ENCODE measurements around the gene ARL14.

Gene ARL14

DNA sequence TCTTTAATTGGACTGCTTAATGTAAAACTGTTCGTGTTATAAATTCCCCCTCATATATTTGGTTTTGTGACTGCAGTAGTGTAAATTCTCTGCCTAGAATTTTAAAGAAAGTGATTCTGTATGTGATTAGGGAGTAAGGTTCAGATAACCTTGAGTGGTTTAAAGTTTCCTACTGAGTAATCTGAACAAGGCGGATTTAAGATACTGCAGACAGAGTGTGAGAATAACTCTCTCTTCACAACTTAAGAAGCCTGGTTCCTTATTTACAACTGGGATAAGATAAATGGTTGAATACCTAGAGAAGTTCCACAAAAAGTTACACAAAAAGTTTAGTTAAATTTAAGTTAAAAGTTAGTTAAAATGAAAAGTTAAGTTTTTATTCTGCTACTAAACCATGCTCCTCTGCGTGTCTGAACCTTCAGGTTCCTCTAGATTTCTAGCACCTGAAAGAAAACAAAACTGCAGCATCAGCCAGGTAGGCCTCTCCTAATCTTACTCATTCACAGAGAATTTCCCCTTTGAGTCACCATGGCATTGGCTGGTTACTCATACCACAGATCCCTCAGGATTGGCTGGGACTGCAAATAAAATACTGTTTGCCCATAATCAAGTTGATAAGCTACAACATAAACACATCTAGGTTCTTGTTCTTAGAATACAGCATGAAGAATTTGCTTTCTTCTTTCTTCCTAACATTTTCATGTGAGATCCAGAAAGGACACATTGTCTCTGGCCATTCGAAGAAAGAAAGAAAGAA is at the start of gene ARL14:
Gene ARL14 (plus strand): TSS at position 614 of the 757 bp plus-strand sequence. CDS start 187 bp downstream, outside the sequence.
- DNase-seq (ENCODE audit: low read depth in 2 of 2), result no peak

GRCh38 chr3:160629491-160629890 is 47.5 kb upstream of the ARL14 start:
- no peak for DNase-seq (ENCODE audit: low read depth in 2 of 2)

- no peak for DNase-seq (ENCODE audit: low read depth in 2 of 2)
These were observed 43.4 kb upstream of the ARL14 start for GRCh38 chr3:160633361-160634083.

DNA sequence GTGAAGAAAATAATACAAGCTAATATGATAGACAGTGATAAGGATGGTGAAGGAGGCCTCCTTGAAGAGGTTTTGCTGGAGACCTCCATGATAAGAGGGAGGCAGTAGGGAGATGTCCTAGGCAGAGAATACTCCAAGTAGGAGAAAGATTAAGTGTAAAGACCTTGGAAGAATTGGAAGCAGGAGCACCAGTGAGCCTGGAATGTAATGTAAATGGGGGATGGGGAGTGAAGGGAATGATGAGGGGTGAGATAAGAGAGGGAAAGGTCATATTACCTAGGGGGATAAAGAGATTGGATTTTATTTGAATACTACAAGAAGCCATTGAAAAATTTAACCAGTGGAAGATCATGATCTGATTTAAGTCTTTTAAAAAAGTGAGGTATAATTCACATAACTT is 41.7 kb upstream of the ARL14 start:
- DNase-seq (ENCODE audit: low read depth in 2 of 2), result no peak

DNA sequence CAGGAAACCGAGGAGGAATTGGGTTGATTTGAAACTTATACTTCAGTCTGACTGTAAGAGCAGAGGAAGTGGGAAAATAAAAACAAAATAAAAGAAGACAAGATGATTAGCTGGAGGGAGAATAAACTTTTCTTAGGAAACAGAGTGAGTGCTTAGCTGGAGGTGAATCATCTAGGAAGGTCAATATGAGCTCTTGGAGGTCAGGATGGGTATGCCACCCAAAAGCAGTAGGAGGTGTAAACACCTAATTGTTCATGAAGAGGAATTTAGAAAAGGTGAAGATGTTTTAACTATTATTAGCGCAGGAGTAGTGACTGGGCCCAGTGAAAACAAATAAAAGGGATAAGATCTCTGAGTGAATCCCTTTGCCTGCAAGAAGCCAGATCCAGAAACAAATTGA is 39.9 kb upstream of the ARL14 start:
- no peak for DNase-seq (ENCODE audit: low read depth in 2 of 2)

DNA sequence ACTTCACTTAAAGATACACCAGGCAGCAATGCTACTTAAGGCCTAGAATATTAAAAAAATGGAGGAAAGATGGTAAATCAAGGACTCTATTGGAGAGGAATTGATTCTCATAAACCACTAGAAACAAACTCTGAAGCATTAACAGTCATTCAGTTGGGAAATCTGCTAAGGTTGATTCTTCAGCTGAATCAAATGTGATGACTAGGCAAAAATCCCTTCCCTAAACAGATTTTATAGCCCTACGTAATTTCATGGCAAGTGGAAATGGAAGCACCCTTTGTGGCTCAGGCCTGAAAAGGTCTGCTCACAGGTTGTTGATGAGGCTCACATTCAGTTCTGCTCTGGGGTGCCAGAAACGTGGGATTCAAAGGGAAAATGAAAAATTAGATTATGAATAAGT is 38.8 kb upstream of the ARL14 start:
- DNase-seq (ENCODE audit: low read depth in 2 of 2), result no peak

GRCh38 chr3:160641665-160642309 is 35.2 kb upstream of the ARL14 start:
- no peak for DNase-seq (ENCODE audit: low read depth in 2 of 2)

GRCh38 chr3:160643994-160644393 is 33.0 kb upstream of the ARL14 start:
- DNase-seq (ENCODE audit: low read depth in 2 of 2), result no peak

- DNase-seq (ENCODE audit: low read depth in 2 of 2), result no peak
These were observed 32.5 kb upstream of the ARL14 start for GRCh38 chr3:160644491-160644890.

GRCh38 chr3:160648701-160649100 is 28.3 kb upstream of the ARL14 start:
- DNase-seq (ENCODE audit: low read depth in 2 of 2), result no peak

DNA sequence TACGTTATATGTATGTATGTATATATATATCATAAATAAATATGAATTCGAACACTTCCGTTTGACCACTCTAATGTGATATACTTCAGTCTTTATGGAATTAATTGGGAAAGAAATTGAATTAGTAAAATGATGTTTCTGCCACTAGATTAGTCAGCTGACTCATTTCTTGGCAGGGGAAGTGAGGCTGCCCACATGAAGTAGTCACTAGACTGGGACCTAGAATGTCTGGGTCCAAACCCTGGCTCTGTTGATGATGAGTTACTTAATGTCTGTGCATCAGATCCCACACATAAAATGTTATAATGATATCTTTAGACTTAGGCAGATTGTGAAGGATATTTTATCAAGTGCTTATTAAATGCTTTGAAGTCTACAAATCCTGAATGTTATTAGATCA is 27.4 kb upstream of the ARL14 start:
- no peak for DNase-seq (ENCODE audit: low read depth in 2 of 2)

GRCh38 chr3:160653512-160653911 is 23.4 kb upstream of the ARL14 start:
- no peak for DNase-seq (ENCODE audit: low read depth in 2 of 2)

GRCh38 chr3:160660902-160661301 is 16.1 kb upstream of the ARL14 start:
- no peak for DNase-seq (ENCODE audit: low read depth in 2 of 2)

GRCh38 chr3:160661660-160662059 is 15.3 kb upstream of the ARL14 start:
- no peak for DNase-seq (ENCODE audit: low read depth in 2 of 2)

GRCh38 chr3:160665231-160665630 is 11.7 kb upstream of the ARL14 start:
- no peak for DNase-seq (ENCODE audit: low read depth in 2 of 2)

DNA sequence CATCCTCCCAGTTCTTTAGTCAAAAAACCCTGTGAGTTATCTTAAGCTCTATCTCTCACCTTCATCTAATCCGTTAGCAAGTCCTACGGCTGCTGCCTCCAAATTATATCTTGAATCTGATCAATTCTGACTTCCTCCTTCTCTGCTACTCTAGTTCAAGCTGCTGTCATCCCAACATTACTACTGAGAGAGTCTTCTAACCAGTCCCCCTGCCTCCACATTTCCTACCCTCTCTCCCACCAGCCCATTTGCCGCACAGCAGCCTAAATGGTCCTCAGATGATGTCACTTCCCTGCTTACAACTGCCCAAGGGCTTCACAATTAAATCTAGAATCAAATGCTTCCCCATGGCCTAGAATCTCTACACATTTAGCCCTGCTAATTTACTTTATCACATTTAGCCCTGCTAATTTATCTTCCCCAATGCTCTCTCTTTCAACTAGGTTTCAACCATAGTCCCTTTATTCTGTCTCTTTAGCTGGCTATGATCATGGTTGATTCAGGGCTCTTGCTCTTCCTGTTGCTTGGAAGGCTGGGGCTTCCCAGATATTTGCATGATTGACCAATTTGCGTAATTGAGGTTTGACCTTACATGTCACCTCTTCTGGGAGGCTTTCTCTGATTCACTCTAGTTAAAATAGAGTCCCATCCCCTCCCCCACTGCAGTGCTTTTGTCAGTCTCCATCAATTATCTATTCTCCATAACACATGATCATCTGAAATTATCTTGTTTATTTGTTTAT is 11.0 kb upstream of the ARL14 start:
- no peak for DNase-seq (ENCODE audit: low read depth in 2 of 2)

DNA sequence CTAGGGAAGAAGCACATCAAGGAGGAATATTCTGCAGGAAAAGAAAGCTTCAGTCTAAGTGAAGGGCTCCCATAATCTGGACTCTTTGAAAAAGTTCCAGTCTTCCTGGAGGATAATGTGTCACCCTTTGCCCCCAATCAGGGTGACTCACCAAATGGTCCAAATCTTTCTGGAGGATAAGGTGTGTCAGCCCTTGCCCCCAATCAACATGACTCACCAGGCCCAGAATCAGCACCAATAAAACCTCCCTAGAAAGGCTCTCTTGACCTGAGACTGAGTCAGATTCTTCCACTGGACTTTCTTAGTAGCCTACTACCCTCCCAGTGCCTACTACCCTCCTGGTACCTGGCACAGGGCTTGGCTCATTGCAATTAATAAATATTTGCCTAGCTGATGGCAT is 9.5 kb upstream of the ARL14 start:
- no peak for DNase-seq (ENCODE audit: low read depth in 2 of 2)

DNA sequence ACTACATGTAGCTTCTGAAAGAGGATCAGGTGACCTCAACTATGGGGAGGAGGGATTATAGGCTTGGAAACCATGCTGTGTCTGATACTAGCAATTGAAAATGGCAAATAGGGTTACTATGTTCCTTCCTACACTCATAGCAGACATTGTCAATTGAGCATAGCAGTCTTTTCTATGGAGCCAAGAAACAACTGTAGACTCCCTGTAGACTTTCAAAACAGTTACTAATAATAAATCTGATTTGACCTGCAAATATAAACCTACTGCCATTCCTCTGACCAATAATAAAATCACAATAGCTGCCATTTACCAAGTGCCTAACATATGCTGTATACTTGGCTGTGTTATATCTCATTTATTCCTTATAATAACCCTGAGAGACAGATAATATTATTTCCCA is 8.5 kb upstream of the ARL14 start:
- no peak for DNase-seq (ENCODE audit: low read depth in 2 of 2)

DNA sequence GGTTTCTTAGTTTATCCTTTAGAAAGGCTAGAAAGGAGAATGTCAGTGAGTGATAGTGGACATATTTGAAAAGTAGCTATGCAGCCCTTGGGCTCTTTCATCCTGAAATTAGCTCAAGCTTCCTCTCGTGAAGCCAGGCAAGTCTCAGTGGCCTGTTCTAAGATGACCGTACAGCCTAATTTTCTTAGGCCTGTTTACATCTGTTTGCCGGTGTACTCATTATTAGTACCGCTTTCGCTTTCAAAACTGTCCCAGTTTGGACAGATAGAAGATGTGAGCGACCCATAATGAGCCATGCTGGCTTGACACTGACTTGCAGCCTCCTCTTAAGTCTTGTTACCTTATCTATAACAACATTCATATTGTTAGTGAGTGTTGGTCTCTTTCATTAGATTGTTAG is 5.7 kb upstream of the ARL14 start:
- no peak for DNase-seq (ENCODE audit: low read depth in 2 of 2)

GRCh38 chr3:160671995-160672394 is 5.0 kb upstream of the ARL14 start:
- no peak for DNase-seq (ENCODE audit: low read depth in 2 of 2)

- DNase-seq (ENCODE audit: low read depth in 2 of 2), result no peak
These were observed 3.8 kb upstream of the ARL14 start for GRCh38 chr3:160673188-160673587.

GRCh38 chr3:160675566-160676124 is 1.3 kb upstream of the ARL14 start:
- DNase-seq (ENCODE audit: low read depth in 2 of 2), result no peak

Data from stimulated activated CD4-positive, alpha-beta T cell treated with anti-CD3 and anti-CD28 coated beads, Interleukin-1b, Interleukin-23, amount 100 ng/mL, for 1 hour (primary cell).